OCI-LY3 (cell line): ENCODE results near the gene UBE2B.

Experiments
- H2AFZ ChIP-seq: fragments of 200-600, 300-600 bp; shearing (Covaris generic); 2 replicates; pipeline ENCODE4 v1.6.0; 2014; ENCODE audit warnings: antibody characterized with exemption, low read depth, low read length
- H3K27ac ChIP-seq: fragments of 200-600, 300-600 bp; sonication (generic); 2 replicates; pipeline ENCODE4 v1.5.1; 2014; ENCODE audit warnings: mild to moderate bottlenecking, low read length, moderate library complexity, mixed read lengths
- H3K27me3 ChIP-seq: fragments of 200-600, 300-600 bp; sonication (generic); 2 replicates; pipeline ENCODE4 v1.6.1; 2014; ENCODE audit warnings: low read depth, low read length, mixed read lengths
- H3K36me3 ChIP-seq: fragments of 200-600, 300-600 bp; sonication (generic); replicated peaks from 2 replicates; pipeline ENCODE3; 2014; ENCODE audit warnings: low read depth, low read length, mixed read lengths
- H3K4me1 ChIP-seq: fragments of 300-600, 200-600 bp; sonication (generic); 2 replicates; pipeline ENCODE4 v1.6.1; 2014; ENCODE audit warnings: low read length, mixed read lengths
- H3K4me2 ChIP-seq: fragments of 200-600, 300-600 bp; sonication (generic); 2 replicates; pipeline ENCODE4 v1.6.1; 2014; ENCODE audit warnings: low read length, mixed read lengths
- H3K4me3 ChIP-seq: fragments of 300-600, 200-600 bp; sonication (generic); 2 replicates; pipeline ENCODE4 v1.5.1; 2014; ENCODE audit warnings: antibody characterized with exemption, mild to moderate bottlenecking, low read length, moderate library complexity
- H3K79me2 ChIP-seq: fragments of 300-600, 200-600 bp; shearing (Covaris generic); 2 replicates; pipeline ENCODE4 v1.6.1; 2014; ENCODE audit warnings: mild to moderate bottlenecking, low read length, mixed read lengths
- H3K9ac ChIP-seq: fragments of 300-600, 200-600 bp; shearing (Covaris generic); 2 replicates; pipeline ENCODE4 v1.6.0; 2014; ENCODE audit warnings: mild to moderate bottlenecking, low read length, moderate library complexity
- H3K9me3 ChIP-seq: fragments of 200-600, 300-600 bp; shearing (Covaris generic); 2 replicates; pipeline ENCODE4 v1.6.1; 2014; ENCODE audit warnings: low read length, mixed read lengths; ENCODE audit not compliant: insufficient read depth
- H4K20me1 ChIP-seq: fragments of 200-600, 300-600 bp; sonication (generic); 2 replicates; pipeline ENCODE4 v1.6.1; 2016; ENCODE audit warnings: low read length, mixed read lengths; ENCODE audit not compliant: insufficient read depth
- CTCF ChIP-seq: fragments of 200-600, 300-600 bp; sonication (generic); IDR thresholded peaks from 2 replicates; pipeline ENCODE4 v1.5.1; 2014; ENCODE audit warnings: antibody characterized with exemption, low read length, low read depth
- EZH2phosphoT487 ChIP-seq: fragments of 200-600 bp; shearing (Covaris generic); IDR thresholded peaks from 2 replicates; pipeline ENCODE4 v1.6.1; 2018; ENCODE audit warnings: antibody characterized with exemption, mixed run types, low read depth

UBE2B gene

GRCh38 chr5:134435560-134435959 is 64.2 kb downstream of the UBE2B start:
- Histone ChIP-seq H3K9me3 (no peaks in the 10 kb centered on the region), H3K27ac (no peak overlapping the region), H4K20me1 (no peaks in the 10 kb centered on the region), H3K4me3 (no peak overlapping the region), H3K36me3 (no peaks in the 10 kb centered on the region), H3K79me2 (no peaks in the 10 kb centered on the region), H2AFZ (no peak overlapping the region), H3K4me2 (no peak overlapping the region), H3K4me1 (peaks cover 6% of the 10 kb centered on the region; the same call in 1 of the 2 replicates), H3K27me3 (no peaks in the 10 kb centered on the region), H3K9ac (no peak overlapping the region)
- no peak for TF ChIP-seq CTCF
- TF ChIP-seq EZH2phosphoT487 = no peak

GRCh38 chr5:134436523-134437339 is 65.4 kb downstream of the UBE2B start:
- H3K27me3 ChIP-seq = no peaks in the 10 kb centered on the region
- no peaks in the 10 kb centered on the region for H3K36me3 ChIP-seq
- TF ChIP-seq EZH2phosphoT487 (no peak), CTCF (no peak)
- H2AFZ ChIP-seq = no peak overlapping the region
- H3K27ac ChIP-seq = no peak overlapping the region
- H3K9ac ChIP-seq = no peak overlapping the region
- no peak overlapping the region for H3K4me3 ChIP-seq
- no peaks in the 10 kb centered on the region for H3K9me3 ChIP-seq
- H4K20me1 ChIP-seq = no peaks in the 10 kb centered on the region
- no peaks in the 10 kb centered on the region for H3K79me2 ChIP-seq
- H3K4me2 ChIP-seq = no peak overlapping the region
- H3K4me1 ChIP-seq = peaks cover 8% of the 10 kb centered on the region; the same call in 1 of the 2 replicates

DNA sequence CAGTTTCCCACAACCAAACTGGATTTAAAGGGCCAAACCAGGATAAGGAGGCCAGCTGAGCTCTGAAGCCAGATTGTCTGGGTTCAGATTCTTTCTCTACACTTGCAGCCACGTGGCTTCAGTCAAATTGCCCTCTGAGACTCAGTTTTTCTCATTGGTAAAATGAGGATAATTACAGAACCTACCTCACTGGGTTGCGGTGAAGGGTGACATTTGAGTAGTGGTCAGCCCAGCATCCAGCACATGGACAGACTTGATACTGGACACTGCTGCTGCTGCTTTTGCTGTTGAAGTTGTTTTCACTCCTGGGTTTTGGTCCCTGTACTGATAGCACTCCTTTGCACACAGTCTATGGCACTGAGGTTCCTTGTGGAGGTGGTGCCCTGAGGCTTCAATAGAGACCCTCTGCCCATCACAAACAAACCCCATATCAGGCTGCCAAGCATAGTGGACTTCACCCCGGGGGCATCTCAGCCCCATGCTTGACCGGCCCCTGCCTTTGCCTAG is 66.0 kb downstream of the UBE2B start:
- H3K27me3 ChIP-seq = no peaks in the 10 kb centered on the region
- H3K36me3 ChIP-seq = no peaks in the 10 kb centered on the region
- H2AFZ ChIP-seq = no peak overlapping the region
- no peak overlapping the region for H3K27ac ChIP-seq
- TF ChIP-seq CTCF = no peak
- TF ChIP-seq EZH2phosphoT487 = no peak
- H3K9ac ChIP-seq = no peak overlapping the region
- peaks cover 8% of the 10 kb centered on the region; the same call in 1 of the 2 replicates for H3K4me1 ChIP-seq
- no peaks in the 10 kb centered on the region for H3K9me3 ChIP-seq
- no peak overlapping the region for H3K4me3 ChIP-seq
- no peak overlapping the region for H3K4me2 ChIP-seq
- no peaks in the 10 kb centered on the region for H3K79me2 ChIP-seq
- no peaks in the 10 kb centered on the region for H4K20me1 ChIP-seq

DNA sequence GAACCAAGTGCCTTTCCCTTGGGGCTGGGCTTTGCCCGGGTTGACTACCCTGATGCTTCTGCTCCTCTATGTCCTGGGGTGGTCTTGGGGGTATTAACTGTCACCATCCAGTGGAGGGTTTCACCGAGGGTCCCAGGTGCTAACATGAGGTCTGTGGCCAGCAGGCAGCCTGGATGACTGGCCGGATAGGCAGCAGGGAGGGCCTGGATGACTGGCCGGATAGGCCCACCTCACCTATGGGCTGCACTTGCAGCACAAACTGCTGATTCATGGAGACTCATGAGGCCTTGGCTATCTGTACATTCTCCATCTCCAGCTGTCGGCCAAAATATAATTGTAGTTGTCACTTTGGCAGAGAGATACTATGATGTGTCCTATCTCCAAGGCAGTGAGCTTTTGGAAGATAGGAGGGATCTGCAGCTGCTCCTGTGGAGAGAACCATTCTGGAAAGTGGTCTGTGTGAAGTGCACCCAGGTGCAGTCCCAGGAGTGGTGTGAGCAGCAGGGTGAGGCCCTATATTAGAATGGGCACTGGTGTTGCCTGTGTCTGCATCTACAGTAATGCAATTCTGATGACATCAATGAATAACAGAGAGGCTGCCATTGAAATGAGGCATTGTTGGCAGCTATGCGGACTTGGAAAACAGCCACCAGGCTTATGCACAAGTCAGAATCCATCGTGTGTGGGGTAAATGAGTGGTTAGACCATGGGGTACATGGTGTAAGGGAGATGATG is 66.6 kb downstream of the UBE2B start:
- H3K79me2 ChIP-seq = no peaks in the 10 kb centered on the region
- H4K20me1 ChIP-seq = no peaks in the 10 kb centered on the region
- H3K27me3 ChIP-seq = no peaks in the 10 kb centered on the region
- H3K4me2 ChIP-seq = no peak overlapping the region
- H3K9ac ChIP-seq = no peak overlapping the region
- H2AFZ ChIP-seq = no peak overlapping the region
- no peaks in the 10 kb centered on the region for H3K9me3 ChIP-seq
- H3K4me3 ChIP-seq = no peak overlapping the region
- H3K36me3 ChIP-seq = no peaks in the 10 kb centered on the region
- H3K27ac ChIP-seq = no peak overlapping the region
- H3K4me1 ChIP-seq = peaks cover 8% of the 10 kb centered on the region; the same call in 1 of the 2 replicates
- TF ChIP-seq EZH2phosphoT487 = no peak
- TF ChIP-seq CTCF = no peak
